Nephron progenitor cell (in vitro differentiated cells): ENCODE measurements around the gene LTN1.

Experiments
- DNase-seq: peaks from one replicate; pipeline ENCODE4 v3.0.0; 2021
- H3K27ac Mint-ChIP-seq: 2 replicates; pipeline ENCODE4 v1.8.0; 2021; ENCODE audit warnings: mild to moderate bottlenecking, moderate library complexity, mixed read lengths
- H3K27me3 Mint-ChIP-seq: 2 replicates; pipeline ENCODE4 v1.8.0; 2021; ENCODE audit warnings: mild to moderate bottlenecking, low read depth, mixed read lengths; ENCODE audit not compliant: poor library complexity
- H3K36me3 Mint-ChIP-seq: 2 replicates; pipeline ENCODE4 v1.8.0; 2021; ENCODE audit warnings: low read depth, mixed read lengths
- H3K4me1 Mint-ChIP-seq: 2 replicates; pipeline ENCODE4 v1.8.0; 2021; ENCODE audit warnings: mixed read lengths
- H3K4me3 Mint-ChIP-seq: 2 replicates; pipeline ENCODE4 v1.8.0; 2021; ENCODE audit warnings: mild to moderate bottlenecking, moderate library complexity, mixed read lengths
- H3K9me3 Mint-ChIP-seq: 2 replicates; pipeline ENCODE4 v1.8.0; 2021; ENCODE audit warnings: mild to moderate bottlenecking, moderate library complexity, mixed read lengths
- TF ChIP-seq, protein P1 (sequence below): fragments of 200-600 bp; sonication (generic); IDR thresholded peaks from 2 replicates; pipeline ENCODE4 v1.5.0; 2021; ENCODE audit warnings: antibody characterized with exemption

Gene LTN1

DNA sequence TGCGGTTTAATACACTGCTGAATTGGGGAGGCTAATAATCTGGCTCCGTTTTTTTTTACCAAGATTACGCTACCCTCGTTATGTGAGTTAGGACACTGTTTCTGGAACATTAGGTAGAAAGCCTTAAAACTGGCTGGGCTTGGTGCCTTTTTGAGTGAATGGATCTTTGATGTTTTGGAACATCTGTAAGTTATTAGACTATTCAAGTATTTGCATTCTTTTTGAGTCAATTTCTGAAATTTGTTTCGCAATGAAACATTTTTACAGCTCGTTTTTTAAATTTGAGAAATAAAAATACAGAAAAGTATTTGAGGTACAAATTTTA is 106.9 kb downstream of the LTN1 start:
- H3K27me3 Mint-ChIP-seq = peaks cover 21% of the 10 kb centered on the region
- H3K4me1 Mint-ChIP-seq = peaks cover 18% of the 10 kb centered on the region
- peak overlapping the region; percentile 94 for H3K4me3 Mint-ChIP-seq
- peaks cover 4% of the 10 kb centered on the region for H3K9me3 Mint-ChIP-seq
- no peak for DNase-seq
- TF ChIP-seq, protein P1, sequence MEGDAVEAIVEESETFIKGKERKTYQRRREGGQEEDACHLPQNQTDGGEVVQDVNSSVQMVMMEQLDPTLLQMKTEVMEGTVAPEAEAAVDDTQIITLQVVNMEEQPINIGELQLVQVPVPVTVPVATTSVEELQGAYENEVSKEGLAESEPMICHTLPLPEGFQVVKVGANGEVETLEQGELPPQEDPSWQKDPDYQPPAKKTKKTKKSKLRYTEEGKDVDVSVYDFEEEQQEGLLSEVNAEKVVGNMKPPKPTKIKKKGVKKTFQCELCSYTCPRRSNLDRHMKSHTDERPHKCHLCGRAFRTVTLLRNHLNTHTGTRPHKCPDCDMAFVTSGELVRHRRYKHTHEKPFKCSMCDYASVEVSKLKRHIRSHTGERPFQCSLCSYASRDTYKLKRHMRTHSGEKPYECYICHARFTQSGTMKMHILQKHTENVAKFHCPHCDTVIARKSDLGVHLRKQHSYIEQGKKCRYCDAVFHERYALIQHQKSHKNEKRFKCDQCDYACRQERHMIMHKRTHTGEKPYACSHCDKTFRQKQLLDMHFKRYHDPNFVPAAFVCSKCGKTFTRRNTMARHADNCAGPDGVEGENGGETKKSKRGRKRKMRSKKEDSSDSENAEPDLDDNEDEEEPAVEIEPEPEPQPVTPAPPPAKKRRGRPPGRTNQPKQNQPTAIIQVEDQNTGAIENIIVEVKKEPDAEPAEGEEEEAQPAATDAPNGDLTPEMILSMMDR = no peak
- H3K36me3 Mint-ChIP-seq = peaks cover 32% of the 10 kb centered on the region
- no peak overlapping the region for H3K27ac Mint-ChIP-seq

DNA sequence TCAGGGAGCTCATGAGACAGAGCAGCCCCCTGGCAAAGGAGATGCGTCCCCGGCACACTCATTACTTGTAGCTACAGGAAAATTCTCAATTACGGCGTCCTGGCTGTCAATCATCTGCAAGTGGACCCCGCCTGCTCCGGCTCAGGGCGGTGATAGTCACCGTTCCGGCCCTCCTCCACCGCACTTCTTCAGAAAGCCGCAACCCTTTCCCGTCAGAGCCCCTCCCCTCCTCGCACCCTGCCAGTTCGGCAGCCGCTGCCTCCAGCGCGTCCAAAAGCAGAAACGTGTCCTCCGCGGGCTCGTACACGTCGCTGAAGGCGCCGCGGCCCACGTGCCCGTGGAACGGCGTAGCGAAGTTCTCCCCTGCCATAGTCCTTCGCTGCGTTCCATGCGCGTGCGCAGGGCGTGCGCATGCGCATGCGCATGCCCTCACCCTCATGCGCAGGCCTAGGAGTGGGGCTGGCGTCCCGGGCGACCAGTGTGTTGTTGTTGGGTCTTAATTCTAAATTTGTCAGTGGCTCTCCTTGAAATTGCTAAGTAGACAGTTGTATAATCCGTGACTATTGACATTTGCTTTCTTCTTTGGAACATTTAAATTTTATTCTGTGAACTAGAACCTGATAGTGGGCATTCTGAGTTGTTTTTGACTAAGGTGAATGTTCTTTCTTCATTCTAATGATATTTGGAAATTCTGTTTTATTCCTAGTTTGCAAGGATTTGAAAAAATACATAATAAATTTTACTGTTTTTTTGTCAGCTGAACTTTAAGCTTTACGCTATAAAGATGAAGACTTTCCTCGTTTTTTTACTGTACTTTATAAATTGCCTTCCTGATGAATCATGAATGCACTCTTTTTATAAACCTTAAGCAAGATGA is 107.5 kb downstream of the LTN1 start:
- H3K27me3 Mint-ChIP-seq = peaks cover 19% of the 10 kb centered on the region
- H3K4me1 Mint-ChIP-seq = peaks cover 18% of the 10 kb centered on the region
- H3K4me3 Mint-ChIP-seq = peak overlapping the region; percentile 94
- H3K36me3 Mint-ChIP-seq = peaks cover 33% of the 10 kb centered on the region
- peak overlapping the region; percentile 96 for H3K27ac Mint-ChIP-seq
- peak; percentile 74 for DNase-seq
- H3K9me3 Mint-ChIP-seq = peaks cover 4% of the 10 kb centered on the region
- TF ChIP-seq, protein P1 = no peak

DNA sequence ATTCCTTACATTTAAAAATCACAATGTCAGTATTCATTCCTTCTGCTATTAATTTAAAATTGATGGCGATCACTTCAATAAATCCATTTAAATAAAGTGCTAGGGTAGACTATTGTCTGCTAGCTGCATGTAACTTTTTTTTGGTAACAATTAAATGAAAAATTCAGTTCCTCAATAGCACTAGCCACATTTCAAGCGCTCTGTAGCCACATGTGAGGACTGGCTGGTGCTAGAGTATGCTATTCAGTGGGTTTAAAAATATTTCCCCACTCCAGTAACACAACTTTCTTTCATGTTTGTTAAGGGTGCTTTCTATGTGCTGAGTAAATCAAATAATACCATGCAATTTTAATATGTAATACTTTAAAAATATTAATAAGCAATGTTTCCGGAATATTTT is 108.2 kb downstream of the LTN1 start:
- peak overlapping the region; percentile 94 for H3K4me3 Mint-ChIP-seq
- no peak for DNase-seq
- H3K27ac Mint-ChIP-seq = no peak overlapping the region
- peaks cover 13% of the 10 kb centered on the region for H3K27me3 Mint-ChIP-seq
- H3K36me3 Mint-ChIP-seq = peaks cover 33% of the 10 kb centered on the region
- TF ChIP-seq, protein P1 = no peak
- peaks cover 4% of the 10 kb centered on the region for H3K9me3 Mint-ChIP-seq
- H3K4me1 Mint-ChIP-seq = peaks cover 18% of the 10 kb centered on the region

DNA sequence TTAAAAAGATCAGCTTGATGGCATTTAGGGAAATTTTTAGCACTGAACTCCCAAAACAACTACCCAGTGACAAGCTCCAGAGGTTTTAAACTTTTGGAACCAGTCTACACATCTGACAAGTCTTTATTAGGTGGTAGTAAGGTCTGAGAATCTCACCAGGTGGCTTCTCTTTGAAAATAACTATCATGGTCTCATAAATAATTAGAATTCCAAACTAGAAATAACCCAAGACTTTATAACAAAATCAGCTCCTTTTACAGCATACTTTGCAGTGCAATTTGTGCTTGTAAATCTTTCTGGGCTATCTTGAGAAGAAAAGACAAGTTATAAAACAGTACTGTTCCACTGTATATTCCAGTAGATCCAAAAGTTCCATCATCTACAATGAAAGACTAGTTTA is 108.7 kb downstream of the LTN1 start:
- no peak overlapping the region for H3K27ac Mint-ChIP-seq
- TF ChIP-seq, protein P1 = no peak
- DNase-seq = no peak
- peaks cover 4% of the 10 kb centered on the region for H3K9me3 Mint-ChIP-seq
- peaks cover 33% of the 10 kb centered on the region for H3K36me3 Mint-ChIP-seq
- peak overlapping the region; percentile 94 for H3K4me3 Mint-ChIP-seq
- H3K27me3 Mint-ChIP-seq = peaks cover 8% of the 10 kb centered on the region
- H3K4me1 Mint-ChIP-seq = peaks cover 18% of the 10 kb centered on the region

DNA sequence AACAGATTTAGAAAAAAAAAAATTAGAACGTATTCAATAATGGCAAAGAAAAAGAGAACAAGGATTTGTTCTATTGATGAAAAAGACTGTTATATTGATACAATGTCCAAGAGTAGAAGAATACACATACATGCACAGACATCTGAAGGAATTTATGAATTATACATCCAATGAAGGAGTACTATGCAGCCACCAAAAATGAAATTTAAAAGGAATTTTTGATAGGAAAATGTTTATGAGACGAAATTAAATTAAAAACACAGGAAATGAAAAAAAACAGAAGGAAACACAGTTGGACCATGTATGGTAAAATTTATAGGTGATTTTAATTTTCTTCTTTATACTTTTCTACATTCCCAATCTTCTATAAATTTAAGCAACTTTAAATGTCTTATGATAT is 110.3 kb downstream of the LTN1 start:
- Mint-ChIP-seq H3K36me3 (peaks cover 39% of the 10 kb centered on the region), H3K9me3 (peaks cover 4% of the 10 kb centered on the region), H3K27ac (no peak overlapping the region), H3K4me1 (peaks cover 18% of the 10 kb centered on the region), H3K27me3 (no peaks in the 10 kb centered on the region), H3K4me3 (no peak overlapping the region)
- DNase-seq = no peak
- TF ChIP-seq, protein P1 = no peak
